NCI-H2171 (cell line): ENCODE data around the gene PCDHGA7.
"Not testable (repeated sequence)": the region's sequence is repeated elsewhere in the genome, so short reads cannot be mapped to it uniquely, and the experiment has no call there.

Experiments
- DNase-seq: peaks from one replicate; lab custom pipeline; 2025; lab: John Stamatoyannopoulos, UW

Gene PCDHGA7

DNA sequence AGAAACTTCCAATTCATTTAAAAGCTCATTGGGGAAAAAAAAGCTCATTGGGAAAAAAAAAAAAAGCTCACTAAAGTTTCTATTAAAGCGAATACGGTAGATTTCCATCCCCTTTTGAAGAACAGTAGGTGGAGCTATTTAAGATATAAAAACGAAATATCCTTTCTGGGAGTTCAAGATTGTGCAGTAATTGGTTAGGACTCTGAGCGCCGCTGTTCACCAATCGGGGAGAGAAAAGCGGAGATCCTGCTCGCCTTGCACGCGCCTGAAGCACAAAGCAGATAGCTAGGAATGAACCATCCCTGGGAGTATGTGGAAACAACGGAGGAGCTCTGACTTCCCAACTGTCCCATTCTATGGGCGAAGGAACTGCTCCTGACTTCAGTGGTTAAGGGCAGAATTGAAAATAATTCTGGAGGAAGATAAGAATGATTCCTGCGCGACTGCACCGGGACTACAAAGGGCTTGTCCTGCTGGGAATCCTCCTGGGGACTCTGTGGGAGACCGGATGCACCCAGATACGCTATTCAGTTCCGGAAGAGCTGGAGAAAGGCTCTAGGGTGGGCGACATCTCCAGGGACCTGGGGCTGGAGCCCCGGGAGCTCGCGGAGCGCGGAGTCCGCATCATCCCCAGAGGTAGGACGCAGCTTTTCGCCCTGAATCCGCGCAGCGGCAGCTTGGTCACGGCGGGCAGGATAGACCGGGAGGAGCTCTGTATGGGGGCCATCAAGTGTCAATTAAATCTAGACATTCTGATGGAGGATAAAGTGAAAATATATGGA, 48.0 kb downstream of the PCDHGA7 start, which contains the start of gene PCDHGA12:
TSS of gene PCDHGA12 (plus strand) at position 176 of the 782 bp plus-strand sequence. CDS start at position 429, 253 bp downstream.
- DNase-seq, result no peak

DNA sequence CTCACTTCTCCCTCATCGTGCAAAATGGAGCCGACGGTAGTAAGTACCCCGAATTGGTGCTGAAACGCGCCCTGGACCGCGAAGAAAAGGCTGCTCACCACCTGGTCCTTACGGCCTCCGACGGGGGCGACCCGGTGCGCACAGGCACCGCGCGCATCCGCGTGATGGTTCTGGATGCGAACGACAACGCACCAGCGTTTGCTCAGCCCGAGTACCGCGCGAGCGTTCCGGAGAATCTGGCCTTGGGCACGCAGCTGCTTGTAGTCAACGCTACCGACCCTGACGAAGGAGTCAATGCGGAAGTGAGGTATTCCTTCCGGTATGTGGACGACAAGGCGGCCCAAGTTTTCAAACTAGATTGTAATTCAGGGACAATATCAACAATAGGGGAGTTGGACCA, 48.7 kb downstream of the PCDHGA7 start:
- no peak for DNase-seq

DNA sequence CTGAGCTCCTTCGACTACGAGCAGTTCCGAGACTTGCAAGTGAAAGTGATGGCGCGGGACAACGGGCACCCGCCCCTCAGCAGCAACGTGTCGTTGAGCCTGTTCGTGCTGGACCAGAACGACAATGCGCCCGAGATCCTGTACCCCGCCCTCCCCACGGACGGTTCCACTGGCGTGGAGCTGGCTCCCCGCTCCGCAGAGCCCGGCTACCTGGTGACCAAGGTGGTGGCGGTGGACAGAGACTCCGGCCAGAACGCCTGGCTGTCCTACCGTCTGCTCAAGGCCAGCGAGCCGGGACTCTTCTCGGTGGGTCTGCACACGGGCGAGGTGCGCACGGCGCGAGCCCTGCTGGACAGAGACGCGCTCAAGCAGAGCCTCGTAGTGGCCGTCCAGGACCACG, 49.8 kb downstream of the PCDHGA7 start:
- not testable (repeated sequence) for DNase-seq

DNA sequence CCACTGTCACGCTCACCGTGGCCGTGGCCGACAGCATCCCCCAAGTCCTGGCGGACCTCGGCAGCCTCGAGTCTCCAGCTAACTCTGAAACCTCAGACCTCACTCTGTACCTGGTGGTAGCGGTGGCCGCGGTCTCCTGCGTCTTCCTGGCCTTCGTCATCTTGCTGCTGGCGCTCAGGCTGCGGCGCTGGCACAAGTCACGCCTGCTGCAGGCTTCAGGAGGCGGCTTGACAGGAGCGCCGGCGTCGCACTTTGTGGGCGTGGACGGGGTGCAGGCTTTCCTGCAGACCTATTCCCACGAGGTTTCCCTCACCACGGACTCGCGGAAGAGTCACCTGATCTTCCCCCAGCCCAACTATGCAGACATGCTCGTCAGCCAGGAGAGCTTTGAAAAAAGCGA, 50.2 kb downstream of the PCDHGA7 start:
- not testable (repeated sequence) for DNase-seq

DNA sequence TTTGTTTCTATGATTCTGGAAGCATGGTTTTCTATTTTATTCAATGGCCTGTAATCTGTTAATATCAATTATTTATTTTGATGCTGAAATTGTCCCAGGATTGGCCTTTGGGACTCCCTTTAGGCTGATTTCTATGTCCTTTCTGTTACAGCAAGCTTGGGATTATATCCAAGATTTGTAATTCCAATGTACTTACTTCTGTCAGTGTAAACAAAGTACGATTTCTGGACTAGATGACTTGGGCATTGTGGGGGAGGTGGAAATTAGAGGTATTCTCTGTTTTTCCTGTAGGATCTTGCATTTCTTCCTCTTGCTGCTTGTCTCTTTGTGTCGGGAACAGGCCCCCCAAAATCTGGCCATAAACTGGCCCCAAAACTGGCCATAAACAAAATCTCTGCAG, 51.5 kb downstream of the PCDHGA7 start:
- DNase-seq, result no peak
